ENCODE data around the gene PLEKHM1. TPM values are rescaled to one million over a fixed set of nuclear protein-coding genes. Genes with fewer than 3 reads are reported as not detected.

The PLEKHM1 gene
- total and polyA plus RNA-seq, 2 of the 13 experiments (the other 11 are each of a cell fraction or from before 2014, with no cell fraction given) = 7.6 to 13.5 TPM

- intact Hi-C loops (cut with micrococcal nuclease; ENCODE audit: unreplicated experiment) (loop anchor here (1.0 to 5.0 kb wide), 3 partner anchors 17 to 372 kb away; partner anchors contain the start of gene DCAKD), in situ Hi-C loops (cut with HindIII; ENCODE audit: extremely low pct_ligation_motif_present, low pct_unique_long_range_greater_than_20kb) (no loop called here)
- Histone ChIP-seq H3K4me1 (ENCODE audit: insufficient read depth, low read length) (peaks cover 54% of the 10 kb centered on the region), H4K20me1 (ENCODE audit: insufficient read depth, low read length) (0 out of 2 replicates have a peak, but pooled peaks cover 4% of the 10 kb centered on the region), H3K27me3 (ENCODE audit: control insufficient read depth in 1 of 2, insufficient read depth in 2 of 2, low read length in 2 of 2) (peaks cover 2 to 18% of the 10 kb centered on the region in 2 experiments; a peak in 4 of 5 replicates), H3K9ac (ENCODE audit: insufficient read depth, low read depth, low read length) (peak overlapping the region; percentile 78), H3K79me2 (ENCODE audit: insufficient read depth, low read length) (peaks cover 30% of the 10 kb centered on the region), H3K4me3 (replicated peaks in 1 of 3; ENCODE audit: insufficient read depth in 1 of 3, low read depth in 2 of 3, low read length in 3 of 3) (peak overlapping the region; percentile 79 to 87 (median 83)), H3K27ac (ENCODE audit: extremely low read length, insufficient read depth, low read length) (peak overlapping the region; percentile 85), H2AFZ (ENCODE audit: low read length) (no peak overlapping the region), H3K9me3 (ENCODE audit: low read length) (no peaks in the 10 kb centered on the region), H3K4me2 (ENCODE audit: low read depth, low read length) (peak overlapping the region; percentile 90), H3K36me3 (replicated peaks in 1 of 2; ENCODE audit: control insufficient read depth in 1 of 2, insufficient read depth in 2 of 2, low read length in 2 of 2) (no peaks in the 10 kb centered on the region; a peak in 1 of 5 replicates)
- no TSS peak for BruUV-seq (replicated peaks)
- POLR2A ChIA-PET = interaction anchor here (0.5 to 5.8 kb wide), 18 partner anchors 8 to 276 kb away, joined by 3 to 79 read pairs (median 5); partner anchors contain the start of genes HEXIM1 and MAP3K14
- TF ChIP-seq ZNF34 (CRISPR knock-in tag; IDR thresholded peaks at IDR 0.05; ENCODE audit: borderline replicate concordance) (0 out of 2 replicates have a peak, but pooled peaks have one; percentile 30), ZNF691 (CRISPR knock-in tag; IDR thresholded peaks at IDR 0.05; ENCODE audit: borderline replicate concordance, low read depth) (0 out of 2 replicates have a peak, but pooled peaks have one; percentile 8), HMGA1 (CRISPR knock-in tag; conservative IDR thresholded peaks at IDR 0.05) (no peak), GFI1 (CRISPR knock-in tag; IDR thresholded peaks at IDR 0.05; ENCODE audit: borderline replicate concordance) (peak; percentile 7; the same call in 1 of the 2 replicates)
- FAIRE-seq (no peak), DNase-seq (ENCODE audit: low spot score) (no peak), ATAC-seq (peak; percentile 1; the same call in 2 of the 3 replicates)
- 2% methylated on average over 6 of the region's 6 CpGs for WGBS (ENCODE audit: low lambda C conversion rate)
- CTCF ChIA-PET (ENCODE audit: low intra/inter-chr PET ratio, low total read pairs) = no interaction called here
Measured at GRCh38 chr17:45424769-45425124, 65.8 kb downstream of the PLEKHM1 start.

GRCh38 chr17:45423975-45424335 is 66.6 kb downstream of the PLEKHM1 start:
- 57% methylated on average over 1 of the region's 1 CpG for WGBS (ENCODE audit: low lambda C conversion rate)
- CTCF ChIA-PET (ENCODE audit: low intra/inter-chr PET ratio, low total read pairs) = no interaction called here

More at GRCh38 chr17:45423975-45424335, 66.6 kb downstream of the PLEKHM1 start:
- peaks cover 33% of the 10 kb centered on the region for H3K79me2 ChIP-seq (ENCODE audit: insufficient read depth, low read length)
- POLR2A ChIA-PET = interaction anchor here (0.9 to 5.8 kb wide), 6 partner anchors 12 to 276 kb away, joined by 3 to 79 read pairs (median 6); partner anchors contain the start of genes HEXIM1 and MAP3K14
- H3K36me3 ChIP-seq (replicated peaks in 1 of 2; ENCODE audit: control insufficient read depth in 1 of 2, insufficient read depth in 2 of 2, low read length in 2 of 2) = no peaks in the 10 kb centered on the region; a peak in 2 of 5 replicates
- in situ Hi-C loops (cut with HindIII; ENCODE audit: extremely low pct_ligation_motif_present, low pct_unique_long_range_greater_than_20kb) = no loop called here
- H3K27me3 ChIP-seq (ENCODE audit: control insufficient read depth in 1 of 2, insufficient read depth in 2 of 2, low read length in 2 of 2) = peaks cover 0 to 12% of the 10 kb centered on the region in 2 experiments; a peak in 4 of 5 replicates
- peak overlapping the region; percentile 60 for H3K9ac ChIP-seq (ENCODE audit: insufficient read depth, low read depth, low read length)
- no peak overlapping the region for H2AFZ ChIP-seq (ENCODE audit: low read length)
- BruUV-seq (replicated peaks) = TSS peak; percentile 43
- DNase-seq (ENCODE audit: low spot score) (no peak), FAIRE-seq (no peak), ATAC-seq (no peak)
- peak overlapping the region; percentile 79 to 87 (median 83) for H3K4me3 ChIP-seq (replicated peaks in 1 of 3; ENCODE audit: insufficient read depth in 1 of 3, low read depth in 2 of 3, low read length in 3 of 3)
- TF ChIP-seq NFYB (CRISPR knock-in tag; IDR thresholded peaks at IDR 0.05) (no peak), HNRNPL (IDR thresholded peaks at IDR 0.05; ENCODE audit: low read depth, low read length) (0 out of 2 replicates have a peak, but pooled peaks have one; percentile 36)
- H3K27ac ChIP-seq (ENCODE audit: extremely low read length, insufficient read depth, low read length) = no peak overlapping the region
- H4K20me1 ChIP-seq (ENCODE audit: insufficient read depth, low read length) = no peaks in the 10 kb centered on the region
- peak overlapping the region; percentile 90 for H3K4me2 ChIP-seq (ENCODE audit: low read depth, low read length)
- H3K4me1 ChIP-seq (ENCODE audit: insufficient read depth, low read length) = peaks cover 47% of the 10 kb centered on the region
- intact Hi-C loops (cut with micrococcal nuclease; ENCODE audit: unreplicated experiment) = no loop called here
- H3K9me3 ChIP-seq (ENCODE audit: low read length) = no peaks in the 10 kb centered on the region
